SK-N-SH (cell line): ENCODE measurements around the gene MMP2. TPM values are rescaled to one million over a fixed set of nuclear protein-coding genes. Genes with fewer than 3 reads are reported as not detected.
A peak's percentile ranks its signal among the peaks of the same experiment; 100 is the strongest.

Experiments
- CTCF ChIA-PET: fragments of 300-600, 350-600 bp; formaldehyde crosslinking; extraction: SDS; loops from one replicate; lab custom pipeline; 2021; lab: Yijun Ruan, JAX
- POLR2A ChIA-PET: fragments of 350-600 bp; sonication (Branson Sonifier 250); formaldehyde crosslinking; extraction: SDS; loops from one replicate; lab custom pipeline; 2020; ENCODE audit warnings: antibody characterized with exemption, inconsistent platforms; lab: Yijun Ruan, JAX
- DNase-seq: peaks from one replicate; pipeline ENCODE4 v3.0.0; 2012
- H2AFZ ChIP-seq: fragments of 200-600 bp; sonication (generic); 2 replicates; pipeline ENCODE4 v1.8.1; 2016; ENCODE audit warnings: antibody characterized with exemption, mild to moderate bottlenecking, low read depth
- H3F3A ChIP-seq: fragments of 200-600 bp; sonication (generic); replicated peaks from 2 replicates; pipeline ENCODE3; 2016; ENCODE audit warnings: antibody characterized with exemption, mild to moderate bottlenecking; ENCODE audit not compliant: insufficient read depth
- H3K27ac ChIP-seq, 2 experiments: fragments of 200-500 bp in 1 of 2; fragments of 200-600 bp in 1 of 2; sonication (Bioruptor generic) in 1 of 2; sonication (generic), shearing (Covaris generic) in 1 of 2; 2 replicates each; pipeline versions ENCODE4 v1.5.1 to v1.6.1; 2014 to 2016; ENCODE audit warnings: low read depth in 2 of 2, inconsistent platforms in 1 of 2, low read length in 1 of 2, mild to moderate bottlenecking in 1 of 2, mixed read lengths in 1 of 2
- H3K27me3 ChIP-seq: fragments of 200-600 bp; sonication (generic), shearing (Covaris generic); 2 replicates; pipeline ENCODE4 v1.6.1; 2016; ENCODE audit warnings: mixed run types; ENCODE audit not compliant: insufficient read depth
- H3K36me3 ChIP-seq, 2 experiments: fragments of 200-500 bp in 1 of 2; fragments of 200-600 bp in 1 of 2; sonication (Bioruptor generic) in 1 of 2; sonication (generic) in 1 of 2; replicated peaks in 1 of 2; 2 replicates each; pipeline versions ENCODE3 to v1.5.1; 2014 to 2016; ENCODE audit warnings: low read length in 1 of 2, mild to moderate bottlenecking in 1 of 2; ENCODE audit not compliant: insufficient read depth in 2 of 2, control insufficient read depth in 1 of 2
- H3K4me1 ChIP-seq, 2 experiments: fragments of 200-500 bp in 1 of 2; fragments of 200-600 bp in 1 of 2; sonication (Bioruptor generic) in 1 of 2; sonication (generic), shearing (Covaris generic) in 1 of 2; 2 replicates each; pipeline versions ENCODE4 v1.5.1 to v1.6.1; 2014 to 2016; ENCODE audit warnings: low read depth in 1 of 2, low read length in 1 of 2, mixed run types in 1 of 2; ENCODE audit not compliant: insufficient read depth in 2 of 2, control insufficient read depth in 1 of 2
- H3K4me2 ChIP-seq: fragments of 200-600 bp; sonication (generic), shearing (Covaris generic); 2 replicates; pipeline ENCODE4 v1.6.1; 2017; ENCODE audit warnings: mixed run types
- H3K4me3 ChIP-seq, 2 experiments: fragments of 200-500 bp in 1 of 2; fragments of 200-600 bp in 1 of 2; sonication (Bioruptor generic) in 1 of 2; sonication (generic), shearing (Covaris generic) in 1 of 2; 2 replicates each; pipeline versions ENCODE4 v1.5.1 to v1.8.1; 2014 to 2016; ENCODE audit warnings: low read depth in 2 of 2, inconsistent platforms in 1 of 2, low read length in 1 of 2, mild to moderate bottlenecking in 1 of 2, mixed read lengths in 1 of 2, moderate library complexity in 1 of 2
- H3K79me2 ChIP-seq: fragments of 200-600 bp; sonication (generic); 2 replicates; pipeline ENCODE4 v1.8.1; 2017; ENCODE audit warnings: mild to moderate bottlenecking; ENCODE audit not compliant: insufficient read depth
- H3K9ac ChIP-seq: fragments of 200-600 bp; sonication (generic); 2 replicates; pipeline ENCODE4 v1.6.1; 2017; ENCODE audit warnings: mixed run types
- H3K9me2 ChIP-seq: fragments of 200-600 bp; sonication (generic); 2 replicates; pipeline ENCODE4 v1.6.1; 2017; ENCODE audit warnings: mixed run types
- H3K9me3 ChIP-seq: fragments of 200-600 bp; sonication (generic); 2 replicates; pipeline ENCODE4 v1.6.1; 2017; ENCODE audit warnings: mixed run types, mild to moderate bottlenecking, moderate library complexity
- H4K20me1 ChIP-seq: fragments of 200-600 bp; sonication (generic); 2 replicates; pipeline ENCODE4 v1.6.1; 2017; ENCODE audit warnings: mild to moderate bottlenecking, mixed run types; ENCODE audit not compliant: insufficient read depth
- CHD2 ChIP-seq: fragments of 150-350 bp; IDR thresholded peaks from 2 replicates; pipeline ENCODE4 v1.6.1; 2018; ENCODE audit warnings: low read length; ENCODE audit not compliant: partially characterized antibody
- CTCF ChIP-seq: fragments of 200-600 bp; sonication (generic); IDR thresholded peaks from 2 replicates; pipeline ENCODE4 v1.6.1; 2017; ENCODE audit warnings: antibody characterized with exemption, mild to moderate bottlenecking, moderate library complexity
- EP300 ChIP-seq, 2 experiments: IDR thresholded peaks; 2 replicates each; pipeline versions ENCODE4 v1.4.0 to v1.6.1; 2012; ENCODE audit warnings: borderline replicate concordance in 1 of 2, low read depth in 1 of 2, low read length in 1 of 2
- EZH2phosphoT487 ChIP-seq: fragments of 200-600 bp; sonication (generic); IDR thresholded peaks from 2 replicates; pipeline ENCODE4 v1.6.1; 2017; ENCODE audit warnings: low read depth, mixed run types, mild to moderate bottlenecking, antibody characterized with exemption, moderate library complexity, borderline replicate concordance
- FOSL2 ChIP-seq: IDR thresholded peaks from 2 replicates; pipeline ENCODE4 v1.4.0; 2012; ENCODE audit warnings: low read depth, mild to moderate bottlenecking, moderate library complexity, borderline replicate concordance
- GATA2 ChIP-seq: sonication (generic); formaldehyde crosslinking; IDR thresholded peaks from 2 replicates; pipeline ENCODE4 v1.5.0; 2020; ENCODE audit warnings: mild to moderate bottlenecking, missing genetic modification reagents
- JUND ChIP-seq: IDR thresholded peaks from 2 replicates; pipeline ENCODE4 v1.4.0; 2012
- MAX ChIP-seq: IDR thresholded peaks from 2 replicates; pipeline ENCODE4 v1.4.0; 2012; ENCODE audit warnings: low read depth
- MEF2A ChIP-seq: IDR thresholded peaks from 2 replicates; pipeline ENCODE4 v1.4.0; 2012; ENCODE audit warnings: low read depth, borderline replicate concordance
- NFIC ChIP-seq: IDR thresholded peaks from 2 replicates; pipeline ENCODE4 v1.4.0; 2012; ENCODE audit warnings: borderline replicate concordance
- NRF1 ChIP-seq: IDR thresholded peaks from 2 replicates; pipeline ENCODE4 v1.6.1; 2012; ENCODE audit warnings: low read depth, mild to moderate bottlenecking, low read length
- RAD21 ChIP-seq: IDR thresholded peaks from 2 replicates; pipeline ENCODE4 v1.6.1; 2012; ENCODE audit warnings: mild to moderate bottlenecking, low read length
- RCOR1 ChIP-seq: fragments of 150-350 bp; IDR thresholded peaks from 2 replicates; pipeline ENCODE4 v1.6.1; 2017; ENCODE audit warnings: antibody characterized with exemption, low read length
- RXRA ChIP-seq: IDR thresholded peaks from 2 replicates; pipeline ENCODE4 v1.4.0; 2012; ENCODE audit warnings: low read depth, mild to moderate bottlenecking, borderline replicate concordance
- USF1 ChIP-seq: IDR thresholded peaks from 2 replicates; pipeline ENCODE4 v1.4.0; 2012; ENCODE audit warnings: low read depth, borderline replicate concordance
- WGBS: methylation state at CpG from one replicate; pipeline ENCODE4 v1.1.6; 2017; ENCODE audit warnings: low lambda C conversion rate; 5-methylcytosine and 5-hydroxymethylcytosine counted together
- polyA plus RNA-seq, 3 experiments: library from polyadenylated mRNA; depleted of rRNA; stranded (reverse); fragments of >200 nt; gene quantifications; 2 replicates each; pipeline ENCODE4 v1.2.3, GENCODE V29; 2012
- TF ChIP-seq, protein P1 (sequence below): fragments of 150-350 bp; IDR thresholded peaks from 2 replicates; pipeline ENCODE4 v1.6.1; 2016; ENCODE audit warnings: mild to moderate bottlenecking, low read depth, low read length

MMP2 gene
- polyA plus RNA-seq, 1 of the 3 experiments (the other 2 are of a cell fraction) = 1,101 TPM

GRCh38 chr16:55508271-55508921 lies 29.4 kb downstream of the MMP2 start:
- peaks cover 57 to 73% of the 10 kb centered on the region in 2 experiments for H3K36me3 ChIP-seq

More at GRCh38 chr16:55508271-55508921, 29.4 kb downstream of the MMP2 start:
- peaks cover 43% of the 10 kb centered on the region for H3K79me2 ChIP-seq
- 65% methylated on average over 6 of the region's 9 CpGs for WGBS
- POLR2A ChIA-PET = no interaction called here
- H3K4me1 ChIP-seq = peaks cover 0 to 7% of the 10 kb centered on the region in 2 experiments; a peak in 2 of 4 replicates
- peak overlapping the region; percentile 92; the same call in 1 of the 2 replicates for H3K4me2 ChIP-seq
- no peaks in the 10 kb centered on the region for H3K27me3 ChIP-seq
- no peak for DNase-seq
- TF ChIP-seq CHD2 = no peak
- TF ChIP-seq GATA2 (CRISPR knock-in tag) = no peak
- no peak for TF ChIP-seq USF1
- TF ChIP-seq FOSL2 = no peak
- TF ChIP-seq JUND = no peak
- TF ChIP-seq MEF2A = no peak
- no peak for TF ChIP-seq EZH2phosphoT487
- TF ChIP-seq RCOR1 = no peak
- no peak for TF ChIP-seq NFIC
- TF ChIP-seq, protein P1, sequence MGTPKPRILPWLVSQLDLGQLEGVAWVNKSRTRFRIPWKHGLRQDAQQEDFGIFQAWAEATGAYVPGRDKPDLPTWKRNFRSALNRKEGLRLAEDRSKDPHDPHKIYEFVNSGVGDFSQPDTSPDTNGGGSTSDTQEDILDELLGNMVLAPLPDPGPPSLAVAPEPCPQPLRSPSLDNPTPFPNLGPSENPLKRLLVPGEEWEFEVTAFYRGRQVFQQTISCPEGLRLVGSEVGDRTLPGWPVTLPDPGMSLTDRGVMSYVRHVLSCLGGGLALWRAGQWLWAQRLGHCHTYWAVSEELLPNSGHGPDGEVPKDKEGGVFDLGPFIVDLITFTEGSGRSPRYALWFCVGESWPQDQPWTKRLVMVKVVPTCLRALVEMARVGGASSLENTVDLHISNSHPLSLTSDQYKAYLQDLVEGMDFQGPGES = no peak
- no peak for TF ChIP-seq RAD21
- no peak for TF ChIP-seq CTCF
- TF ChIP-seq NRF1 = no peak
- no peak for TF ChIP-seq EP300 (IDR thresholded peaks at IDR 0.05; ENCODE audit: borderline replicate concordance in 1 of 2, low read depth in 1 of 2, low read length in 1 of 2)
- no peak for TF ChIP-seq RXRA
- no peak for TF ChIP-seq MAX
- TF ChIP-seq, all 33 proteins: peak for 0
- peak overlapping the region; percentile 69 to 80; a peak in 3 of 4 replicates for H3K27ac ChIP-seq
- H2AFZ ChIP-seq = no peak overlapping the region
- CTCF ChIA-PET = interaction anchor here (0.9 kb wide), 1 partner anchor 36 kb away, joined by 3 read pairs; no protein-coding TSS in a partner anchor
- peak overlapping the region; percentile 59 to 89; a peak in 2 of 4 replicates for H3K4me3 ChIP-seq
- H3K9me3 ChIP-seq = peaks cover 7% of the 10 kb centered on the region; the same call in 1 of the 2 replicates
- H3K9me2 ChIP-seq = no peaks in the 10 kb centered on the region
- H3F3A ChIP-seq = peaks cover 48% of the 10 kb centered on the region
- H4K20me1 ChIP-seq = no peaks in the 10 kb centered on the region
- H3K9ac ChIP-seq = no peak overlapping the region; the same call in 1 of the 2 replicates
